Skin epidermis (tissue), 12 donors: ENCODE measurements around the gene CMTM7.
"Not testable (repeated sequence)": the region's sequence is repeated elsewhere in the genome, so short reads cannot be mapped to it uniquely, and the experiment has no call there.

Experiments
- H3K27ac ChIP-seq, 21 experiments: fragments of 200-600 bp; sonication (generic) in 11 of 21; one replicate each; pipeline ENCODE4 v1.5.0; 2020; ENCODE audit warnings: mild to moderate bottlenecking in 3 of 21, inconsistent platforms in 2 of 21, moderate library complexity in 2 of 21
- H3K4me3 ChIP-seq, 7 experiments: fragments of 200-600 bp; sonication (generic) in 2 of 7; one replicate each; pipeline ENCODE4 v1.5.0; 2020; ENCODE audit warnings: inconsistent platforms in 2 of 7, mild to moderate bottlenecking in 2 of 7, moderate library complexity in 1 of 7

CMTM7 gene

DNA sequence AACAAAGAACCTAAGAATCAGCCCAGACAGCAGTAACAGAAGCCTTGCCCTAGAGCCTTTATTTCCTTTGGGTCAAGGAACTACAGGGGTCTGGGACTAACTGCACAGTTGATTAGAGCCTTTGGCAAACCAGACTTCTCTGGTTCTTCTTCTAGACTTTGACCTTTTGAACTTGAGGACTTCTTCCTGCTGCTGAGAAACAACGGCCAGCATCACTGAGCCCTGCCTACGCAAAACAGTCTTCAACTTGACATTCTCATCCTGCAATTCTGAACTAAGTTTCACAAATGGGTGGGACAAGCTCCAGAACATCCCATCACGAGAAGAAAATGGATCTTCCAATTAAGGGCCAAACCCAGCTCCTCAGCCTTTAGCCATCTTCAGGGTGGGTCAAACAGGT is 79.6 kb downstream of the CMTM7 start:
- H3K27ac ChIP-seq: no peak overlapping the region
- H3K4me3 ChIP-seq: no peak overlapping the region

DNA sequence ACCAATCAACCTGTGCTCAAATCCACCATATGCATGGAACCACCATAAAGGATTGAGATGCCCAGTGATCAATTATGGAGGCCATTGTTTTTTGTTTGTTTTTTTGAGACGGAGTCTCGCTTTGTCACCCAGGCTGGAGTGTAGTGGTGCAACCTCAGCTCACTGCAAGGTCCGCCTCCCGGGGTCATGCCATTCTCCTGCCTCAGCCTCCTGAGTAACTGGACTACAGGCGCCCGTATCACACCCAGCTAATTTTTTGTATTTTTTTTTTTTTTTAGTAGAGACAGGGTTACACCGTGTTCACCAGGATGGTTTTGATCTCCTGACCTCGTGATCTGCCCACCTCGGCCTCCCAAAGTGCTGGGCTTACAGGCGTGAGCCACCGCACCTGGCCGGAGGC is 80.5 kb downstream of the CMTM7 start:
- not testable (repeated sequence) for H3K4me3 ChIP-seq, H3K27ac ChIP-seq

DNA sequence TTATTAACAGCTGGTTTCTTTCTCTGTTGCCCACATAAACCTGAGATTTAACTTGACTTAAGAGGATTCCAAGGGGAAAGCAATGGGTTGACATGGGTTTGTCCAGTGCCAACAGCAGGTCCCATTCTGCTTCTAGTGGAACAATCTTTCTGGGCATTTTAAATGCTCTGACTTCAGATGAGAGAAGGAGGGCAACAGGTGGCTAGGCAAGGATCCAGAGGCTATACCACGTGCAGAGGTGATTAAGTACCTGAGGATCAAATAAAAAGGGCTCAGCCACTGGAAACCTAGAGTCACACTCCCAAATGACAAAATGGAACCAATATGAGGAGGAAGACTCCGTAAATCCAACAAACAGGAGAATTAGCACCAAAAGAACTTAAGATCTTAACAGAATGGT is 82.5 kb downstream of the CMTM7 start:
- Histone ChIP-seq H3K4me3 (no peak overlapping the region), H3K27ac (no peak overlapping the region)

DNA sequence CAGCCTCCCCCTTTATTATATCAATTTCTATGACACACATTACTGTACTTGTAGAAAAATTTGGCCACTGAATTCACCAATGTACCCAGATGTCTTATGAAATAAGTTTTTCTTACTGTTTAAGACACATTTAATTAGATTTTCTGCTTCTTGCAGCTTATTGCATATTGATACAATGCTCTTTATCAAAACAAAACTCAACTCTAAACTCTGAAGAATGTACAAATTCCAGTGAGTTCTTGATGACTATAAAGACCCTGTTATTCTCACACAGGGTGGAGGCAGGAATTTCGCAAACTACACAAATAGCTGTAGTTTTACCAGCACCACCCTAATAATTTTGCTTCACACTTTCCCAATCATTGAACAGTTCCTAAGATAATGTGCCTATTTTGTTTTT is 89.0 kb downstream of the CMTM7 start:
- Histone ChIP-seq H3K4me3 (no peak overlapping the region), H3K27ac (no peak overlapping the region)

DNA sequence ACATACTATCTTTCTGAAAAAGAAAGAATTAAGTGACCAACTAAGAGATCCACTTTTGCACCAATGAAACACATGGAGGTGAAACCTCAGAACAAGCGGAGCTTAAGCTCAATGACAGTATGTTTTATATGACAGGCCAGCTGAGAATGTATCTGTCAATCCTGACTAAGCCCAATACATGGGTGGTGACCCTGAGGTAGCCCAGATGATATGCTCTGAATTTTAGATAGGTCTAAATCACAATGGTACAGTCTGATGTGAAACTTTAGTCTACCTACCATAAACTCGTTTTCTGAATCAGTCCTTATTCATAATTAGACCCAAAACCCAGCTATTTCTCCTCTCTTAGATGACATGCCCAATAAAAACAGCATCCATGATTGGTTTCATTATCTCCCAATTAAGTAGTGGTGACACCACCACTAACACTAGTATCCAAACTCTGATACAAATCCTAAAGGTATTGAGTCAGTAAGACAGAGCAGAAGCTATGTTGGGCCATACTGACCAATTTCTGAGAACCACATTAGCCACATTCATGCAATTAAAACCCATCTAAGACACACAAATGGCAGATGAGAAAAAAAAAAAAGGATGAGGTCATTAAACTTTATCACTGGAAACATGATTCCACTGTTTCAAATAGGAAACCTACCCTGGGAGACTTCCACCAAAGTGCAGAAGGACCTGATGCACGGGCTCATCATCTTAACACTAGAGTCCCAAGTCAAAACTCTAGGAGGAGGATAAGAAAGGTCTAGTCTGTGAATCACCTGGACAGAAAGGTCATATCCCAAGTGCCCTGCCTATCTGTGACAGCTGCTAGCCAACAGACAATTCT is 90.4 kb downstream of the CMTM7 start:
- H3K27ac ChIP-seq: no peak overlapping the region

DNA sequence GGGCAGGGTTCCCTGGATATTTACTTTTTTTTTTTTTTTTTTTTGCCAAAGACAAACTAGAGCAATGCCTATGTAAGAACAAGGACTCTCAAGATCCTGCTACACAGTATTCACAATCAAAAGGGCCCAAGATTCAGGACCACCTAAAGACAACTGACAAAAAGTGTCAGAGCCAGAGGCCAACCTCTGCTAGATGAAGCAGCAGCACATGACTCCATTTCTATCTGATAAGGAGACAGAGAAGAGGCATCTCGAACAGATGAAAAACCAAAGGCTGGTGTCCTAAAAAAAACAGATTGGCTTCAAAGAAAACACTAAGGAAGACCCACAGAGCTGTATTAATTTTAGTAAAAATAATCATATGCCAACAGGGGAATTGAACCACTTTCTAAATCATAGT is 91.0 kb downstream of the CMTM7 start:
- no peak overlapping the region for H3K27ac ChIP-seq
- no peak overlapping the region for H3K4me3 ChIP-seq

More for the DNA sequence above, 90.4 kb downstream of the CMTM7 start:
- H3K4me3 ChIP-seq: no peak overlapping the region

DNA sequence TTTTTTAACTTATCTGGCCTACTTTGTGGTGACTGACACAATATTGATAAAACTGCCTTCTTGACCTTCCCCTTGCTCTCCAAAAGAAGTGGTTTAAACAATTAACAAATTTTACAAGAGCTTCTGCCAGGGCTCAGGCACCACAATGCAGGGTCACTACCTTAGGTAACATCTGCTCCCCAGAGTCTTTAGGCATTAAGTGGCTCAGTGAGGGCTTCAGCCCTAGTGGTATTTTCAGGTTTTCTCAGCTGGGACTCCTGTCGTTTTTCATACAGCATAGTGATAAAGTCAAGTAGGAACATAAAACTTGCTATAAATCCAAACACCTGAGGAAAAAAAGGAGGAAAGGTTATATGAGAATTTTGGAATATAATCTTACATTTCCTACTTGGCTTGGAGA is 92.1 kb downstream of the CMTM7 start:
- no peak overlapping the region for H3K4me3 ChIP-seq
- peak overlapping the region in 3 of 21 experiments; percentile 31 to 47 (median 45) for H3K27ac ChIP-seq

DNA sequence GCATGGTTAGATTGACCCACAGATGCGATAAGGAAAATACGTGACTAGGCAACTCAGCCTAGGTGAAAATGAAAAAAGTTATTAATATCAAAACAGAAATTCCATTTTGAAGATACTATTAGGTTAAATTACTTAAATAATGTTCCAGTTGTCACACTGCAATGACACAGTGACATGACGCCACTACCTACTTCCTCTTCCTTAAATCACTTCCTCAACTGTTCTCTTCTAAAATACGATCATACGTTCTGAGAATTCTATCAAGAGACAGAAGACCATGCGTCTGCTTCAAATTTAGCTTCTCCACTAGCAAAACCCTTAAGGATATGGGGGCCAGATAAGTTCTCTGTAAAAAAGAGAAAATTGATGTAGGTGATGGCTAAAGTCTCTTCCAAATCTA is 92.8 kb downstream of the CMTM7 start:
- no peak overlapping the region for H3K4me3 ChIP-seq
- peak overlapping the region in 11 of 21 experiments; percentile 4 to 72 (median 29) for H3K27ac ChIP-seq

DNA sequence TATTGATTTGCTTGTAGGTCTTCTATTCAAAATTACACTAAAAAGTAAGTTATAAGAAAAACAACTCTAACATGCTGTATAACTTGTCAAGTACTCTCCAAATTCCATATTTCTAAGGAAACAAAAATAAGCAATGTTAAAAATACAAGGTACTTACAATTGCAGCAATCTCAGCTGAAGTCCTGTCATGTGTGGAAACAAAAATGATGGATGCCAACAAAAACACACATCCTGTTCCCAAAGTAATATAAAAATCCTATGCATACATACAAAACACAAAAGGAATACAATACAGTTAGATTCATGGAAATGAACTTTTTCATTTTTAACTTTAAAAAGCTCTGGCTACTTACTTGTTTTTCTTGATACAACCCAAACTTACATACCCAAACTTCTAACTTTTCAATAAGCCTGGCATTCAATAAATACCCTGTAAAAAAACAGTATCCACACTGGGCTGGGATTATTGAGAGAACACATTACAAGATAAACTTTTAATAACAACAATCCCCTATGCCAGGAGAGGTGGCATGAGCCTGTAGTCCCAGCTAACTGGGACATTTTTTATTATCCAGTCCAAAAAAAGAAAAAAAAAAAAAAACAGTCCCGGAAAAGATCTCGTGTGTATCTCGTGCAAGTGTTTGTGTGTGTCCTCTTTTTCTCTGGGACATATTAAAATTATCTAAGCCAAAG is 96.3 kb downstream of the CMTM7 start:
- Histone ChIP-seq H3K4me3 (no peak overlapping the region), H3K27ac (no peak overlapping the region)

DNA sequence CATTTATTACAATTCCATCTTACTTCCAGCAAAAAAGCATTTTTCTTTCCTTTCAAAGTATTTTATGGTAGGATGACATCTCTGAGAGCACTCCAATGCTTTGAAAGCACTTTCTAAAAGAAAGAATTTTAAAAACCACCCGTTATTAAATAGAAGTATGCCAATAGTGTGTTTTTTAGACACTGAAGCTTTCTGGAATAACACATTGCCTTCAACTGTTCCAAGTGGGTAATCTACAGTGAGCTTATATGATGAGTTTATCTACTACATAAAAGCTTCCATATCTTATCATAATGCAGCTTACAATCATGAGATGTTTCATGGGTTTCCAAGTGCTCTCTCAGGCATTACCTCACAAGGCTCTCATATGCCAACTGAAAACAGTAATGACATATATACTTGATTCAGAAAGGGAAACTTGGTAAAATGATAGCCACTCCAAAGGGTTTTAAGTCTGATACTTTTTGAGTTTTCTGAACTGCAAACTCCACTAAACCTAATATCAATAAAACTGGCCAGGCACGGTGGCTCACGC is 96.9 kb downstream of the CMTM7 start:
- no peak overlapping the region for H3K4me3 ChIP-seq
- H3K27ac ChIP-seq: no peak overlapping the region

DNA sequence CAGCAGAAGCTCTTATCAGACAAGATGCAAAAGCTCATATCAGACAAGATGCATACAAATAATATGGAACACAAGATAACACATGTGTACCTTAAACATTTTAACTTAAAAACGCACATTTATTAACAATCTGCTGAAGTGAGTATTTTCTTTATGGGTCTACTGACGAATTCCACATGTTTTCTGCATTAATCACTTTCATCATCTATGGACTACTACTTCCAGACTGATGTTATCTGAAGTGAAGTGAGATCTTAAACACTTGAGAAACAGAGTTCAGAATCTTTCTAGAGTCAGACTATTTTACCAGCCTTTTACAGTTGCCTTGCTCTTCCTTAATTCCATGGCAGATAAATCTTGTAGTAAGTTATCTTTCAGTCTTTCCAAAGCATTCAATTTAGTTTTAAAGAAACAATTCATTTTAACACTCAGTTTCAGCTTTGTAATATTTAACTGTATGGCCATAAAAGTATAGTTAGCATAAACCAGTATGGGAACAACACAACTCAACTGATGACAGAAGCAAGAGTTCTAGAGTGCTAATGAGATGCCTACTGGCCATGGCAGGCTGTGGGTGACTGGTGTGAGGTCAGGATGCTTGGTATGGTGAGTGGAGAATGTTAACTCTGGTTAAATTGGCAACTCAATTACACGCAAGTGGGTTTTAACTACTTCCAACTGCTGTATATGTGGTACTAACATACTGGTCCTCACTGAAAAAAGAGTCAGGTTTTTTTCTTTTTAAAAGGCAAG is 101.2 kb downstream of the CMTM7 start:
- H3K27ac ChIP-seq: peak overlapping the region in 1 of 21 experiments; percentile 39

DNA sequence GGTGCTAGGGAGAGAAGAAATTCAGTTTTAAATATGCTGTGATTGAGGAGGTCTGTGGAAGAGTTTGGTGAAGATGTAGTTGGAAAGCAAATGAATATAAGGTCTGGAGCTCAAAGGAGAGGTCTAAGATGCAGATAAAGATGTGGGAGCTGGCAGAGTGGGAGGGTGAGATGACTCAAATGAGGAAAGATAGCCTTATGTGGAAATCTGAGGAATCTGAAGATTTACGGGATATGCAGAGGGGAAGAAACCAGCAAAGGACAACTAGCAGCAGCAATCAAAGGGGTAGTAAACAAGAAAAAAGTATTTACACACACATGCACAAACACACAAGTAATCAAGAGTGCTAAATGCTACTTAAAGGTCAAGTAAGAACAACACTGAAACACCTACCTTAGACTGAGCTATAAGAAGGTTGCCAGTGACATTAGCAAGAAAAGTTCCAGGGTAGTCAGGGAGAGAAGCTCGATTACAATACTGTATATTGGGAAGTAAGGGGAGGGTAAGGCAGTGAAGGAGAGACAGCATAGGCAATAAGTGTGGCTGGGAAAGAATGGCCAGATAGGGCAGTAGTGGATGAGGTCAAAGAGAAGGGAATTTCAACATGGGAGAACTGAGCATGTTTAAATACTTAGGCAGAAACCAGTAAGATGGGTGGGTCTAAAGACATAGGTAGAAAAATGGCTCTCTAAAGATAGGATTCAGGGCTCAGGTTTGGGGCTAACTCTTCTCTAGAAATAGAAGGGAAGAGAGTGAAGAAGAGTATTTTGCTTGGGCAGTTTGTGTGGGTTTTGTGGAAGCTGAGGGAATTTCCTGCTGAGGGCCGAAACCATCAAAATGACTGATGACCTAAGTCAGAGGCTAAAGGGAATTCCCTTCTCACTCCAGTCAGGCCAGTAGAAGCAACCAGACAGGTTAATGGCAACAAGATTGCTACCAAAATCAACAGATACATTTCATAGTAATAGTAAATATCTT is 102.1 kb downstream of the CMTM7 start:
- no peak overlapping the region for H3K4me3 ChIP-seq
- peak overlapping the region in 7 of 21 experiments; percentile 14 to 66 (median 33) for H3K27ac ChIP-seq

More for the DNA sequence above, 101.2 kb downstream of the CMTM7 start:
- H3K4me3 ChIP-seq: no peak overlapping the region

DNA sequence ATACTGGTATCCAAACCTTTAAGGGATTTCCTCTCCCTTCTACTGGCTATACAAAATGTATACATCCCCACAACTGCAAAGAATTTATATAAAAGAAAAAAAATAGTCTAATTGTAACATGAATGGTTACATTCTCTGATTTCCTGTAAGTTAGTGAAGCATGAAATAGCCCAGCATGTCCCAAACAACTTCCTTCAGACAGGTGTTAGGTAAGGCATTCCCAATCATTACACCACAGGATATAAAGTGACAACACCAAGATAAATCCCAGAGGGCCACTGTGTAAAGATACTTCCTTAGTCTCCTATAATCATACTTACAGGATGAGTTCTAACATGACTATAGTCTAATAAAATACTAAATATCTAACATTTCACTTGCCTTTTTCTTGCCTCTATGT is 103.4 kb downstream of the CMTM7 start:
- H3K27ac ChIP-seq: peak overlapping the region in 5 of 21 experiments; percentile 1 to 66 (median 44)

DNA sequence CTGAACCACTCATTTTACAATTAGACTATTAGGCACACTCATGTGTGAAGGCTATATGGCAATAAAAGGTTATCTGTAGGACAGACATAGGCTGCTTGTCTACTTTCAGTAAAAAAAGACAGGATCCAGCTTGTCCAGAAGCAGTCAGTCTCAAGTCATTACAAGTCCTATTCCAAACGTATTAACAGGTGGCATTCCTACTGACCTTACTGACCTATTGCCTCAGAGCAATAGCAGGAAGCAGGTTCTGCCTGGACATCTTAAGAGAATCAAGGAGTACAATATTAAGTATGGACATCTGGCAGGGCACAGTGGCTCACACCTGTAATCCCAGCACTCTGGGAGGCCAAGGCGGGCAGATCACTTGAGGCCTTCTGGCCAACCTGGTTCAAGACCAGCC is 104.0 kb downstream of the CMTM7 start:
- Histone ChIP-seq H3K4me3 (no peak overlapping the region), H3K27ac (peak overlapping the region in 6 of 21 experiments; percentile 1 to 66 (median 28))

More for the DNA sequence above, 103.4 kb downstream of the CMTM7 start:
- no peak overlapping the region for H3K4me3 ChIP-seq

DNA sequence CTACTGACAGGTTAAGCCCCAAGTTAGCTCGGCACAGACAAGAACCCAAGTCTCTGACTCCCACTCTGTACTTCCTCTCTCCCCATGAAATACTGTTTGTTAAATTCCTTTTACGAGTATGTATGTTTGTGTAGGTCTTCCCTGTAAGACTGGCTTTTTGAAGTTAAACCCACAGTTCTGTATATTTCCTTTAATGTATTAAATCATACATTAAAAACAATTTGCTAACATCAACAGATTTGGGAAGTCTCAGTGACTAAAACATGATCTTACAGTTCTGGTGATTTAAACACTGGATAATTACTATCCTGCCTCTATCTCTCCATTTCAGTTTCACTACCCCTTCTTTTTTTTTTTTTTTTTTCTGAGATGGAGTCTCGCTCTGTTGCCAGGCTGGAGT is 106.6 kb downstream of the CMTM7 start:
- Histone ChIP-seq H3K27ac (peak overlapping the region in 3 of 21 experiments; percentile 3 to 41 (median 40)), H3K4me3 (no peak overlapping the region)

DNA sequence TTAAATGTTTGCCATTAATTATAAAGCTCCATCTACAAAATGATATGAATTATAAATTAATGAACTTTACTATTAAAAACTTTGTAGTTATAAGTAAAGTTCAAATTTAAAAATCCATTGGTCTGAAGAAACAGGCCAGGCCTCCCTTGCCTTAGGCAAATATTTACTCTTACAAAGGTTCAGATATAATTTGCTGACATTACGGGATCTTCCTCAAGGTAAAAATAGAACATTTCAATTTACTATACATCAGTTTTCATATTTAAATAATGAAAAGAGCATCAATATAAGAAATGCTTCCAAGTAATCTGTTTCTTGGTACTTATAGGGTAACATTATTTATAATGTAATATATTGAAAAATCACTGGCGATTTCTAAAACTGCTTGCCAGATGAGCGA is 107.3 kb downstream of the CMTM7 start:
- peak overlapping the region in 1 of 21 experiments; percentile 40 for H3K27ac ChIP-seq
- no peak overlapping the region for H3K4me3 ChIP-seq

DNA sequence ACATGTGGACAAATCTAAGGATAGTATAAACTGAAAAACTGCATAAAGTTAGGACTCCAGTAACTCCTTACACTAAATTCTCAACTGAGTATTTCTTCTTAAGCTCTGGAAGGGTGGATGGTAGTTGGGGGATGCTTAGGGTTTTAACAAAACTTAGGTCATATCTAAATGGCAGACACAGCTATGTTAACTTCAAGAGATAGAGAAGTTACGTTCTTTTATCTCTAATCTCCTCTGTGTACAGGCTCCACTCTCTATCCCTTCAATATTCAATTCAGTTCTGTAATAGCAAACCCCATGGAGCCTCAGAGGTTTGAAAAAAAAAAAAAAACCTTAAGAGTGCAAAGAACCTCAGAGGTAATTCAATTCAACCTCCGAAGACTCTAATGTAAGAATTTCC is 107.9 kb downstream of the CMTM7 start:
- no peak overlapping the region for H3K4me3 ChIP-seq

DNA sequence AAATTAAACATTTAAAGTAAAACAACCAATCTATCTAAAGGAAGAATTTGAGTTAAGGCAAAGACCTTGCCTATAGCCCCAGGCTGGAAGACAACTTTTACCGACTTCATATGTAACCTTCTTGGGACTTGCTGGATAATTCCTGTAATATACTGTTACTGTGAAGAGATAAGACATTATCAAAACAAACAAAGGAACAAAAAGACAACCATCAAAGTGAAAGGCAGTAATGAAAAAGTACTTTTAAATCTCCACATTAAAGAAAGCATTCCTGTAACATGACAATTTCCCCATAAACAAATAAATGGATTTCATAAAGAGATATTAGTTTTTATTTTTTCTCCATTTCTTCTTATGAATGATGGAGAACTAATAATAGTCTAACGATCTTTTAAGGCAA is 108.6 kb downstream of the CMTM7 start:
- H3K27ac ChIP-seq: peak overlapping the region in 2 of 21 experiments; percentile 26 to 99
- H3K4me3 ChIP-seq: peak overlapping the region in 1 of 7 experiments; percentile 89

More for the DNA sequence above, 107.9 kb downstream of the CMTM7 start:
- H3K27ac ChIP-seq: no peak overlapping the region
